Measurements from ENCODE around the gene APC2. TPM values are rescaled to one million over a fixed set of nuclear protein-coding genes. Genes with fewer than 3 reads are reported as not detected.

The APC2 gene
- total RNA-seq, 2 donors from 2014 or later: 0.05 to 2.2 TPM

DNA sequence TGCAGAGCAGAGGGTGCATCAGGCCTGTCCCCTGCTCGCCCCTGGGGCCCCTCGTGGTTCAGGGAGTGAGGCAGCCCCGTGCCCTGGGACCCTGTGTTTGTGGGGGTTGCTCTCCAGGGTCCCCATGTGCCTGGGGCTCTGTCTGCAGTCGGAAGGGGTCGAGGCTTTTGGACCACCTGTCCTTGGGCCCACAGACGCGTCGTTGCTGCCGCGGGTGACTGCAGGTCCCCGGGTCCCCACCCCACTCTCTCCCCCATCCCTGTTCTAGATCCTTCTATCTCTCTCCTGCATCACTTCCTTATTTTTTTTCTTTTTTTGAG is 38.3 kb downstream of the APC2 start:
- H3K36me3 ChIP-seq: no peaks in the 10 kb centered on the region
- H3K4me3 ChIP-seq: no peak overlapping the region
- H3K27me3 ChIP-seq (replicated peaks; ENCODE audit: insufficient read depth): no peaks in the 10 kb centered on the region
- WGBS: 92% methylated on average over 11 of the region's 11 CpGs
- TF ChIP-seq CTCF (IDR thresholded peaks at IDR 0.05) (no peak), POLR2A (IDR thresholded peaks at IDR 0.05) (no peak), POLR2AphosphoS5 (IDR thresholded peaks at IDR 0.05) (no peak)
- intact Hi-C loops (cut with DNase I): no loop called here
- DNase-seq (ENCODE audit: low spot score): no peak
- H3K9me3 ChIP-seq: no peaks in the 10 kb centered on the region
- H3K4me1 ChIP-seq (replicated peaks): no peaks in the 10 kb centered on the region
- no peak overlapping the region for H3K27ac ChIP-seq

- intact Hi-C loops (cut with DNase I): no loop called here
- DNase-seq (ENCODE audit: low spot score): no peak
- 24% methylated on average over 34 of the region's 37 CpGs for WGBS
- Histone ChIP-seq H3K4me1 (replicated peaks) (no peaks in the 10 kb centered on the region), H3K4me3 (peak overlapping the region; percentile 36 to 38), H3K27me3 (replicated peaks; ENCODE audit: insufficient read depth) (no peaks in the 10 kb centered on the region), H3K27ac (peak overlapping the region; percentile 70 to 81), H3K36me3 (no peaks in the 10 kb centered on the region), H3K9me3 (no peaks in the 10 kb centered on the region)
- TF ChIP-seq POLR2AphosphoS5 (IDR thresholded peaks at IDR 0.05): no peak
- TF ChIP-seq POLR2A (IDR thresholded peaks at IDR 0.05): no peak
- no peak for TF ChIP-seq CTCF (IDR thresholded peaks at IDR 0.05)
Observed at GRCh38 chr19:1489463-1490310, 39.8 kb downstream of the APC2 start.

GRCh38 chr19:1490311-1491113 is 40.6 kb downstream of the APC2 start, which contains the start of gene PCSK4:
Gene PCSK4, minus strand, starts transcription at chr19:1490350. Its CDS starts 4 bp downstream, at chr19:1490346.
- Histone ChIP-seq H3K4me1 (replicated peaks) (no peaks in the 10 kb centered on the region), H3K4me3 (peak within 1 kb of the TSS; percentile 46 to 51), H3K9me3 (no peaks in the 10 kb centered on the region), H3K27me3 (replicated peaks; ENCODE audit: insufficient read depth) (no peaks in the 10 kb centered on the region), H3K27ac (peak within 1 kb of the TSS; percentile 70 to 81), H3K36me3 (no peaks in the 10 kb centered on the region)
- intact Hi-C loops (cut with DNase I): no loop called here
- DNase-seq (ENCODE audit: low spot score): peak; percentile 99
- TF ChIP-seq POLR2A (IDR thresholded peaks at IDR 0.05): no peak
- TF ChIP-seq CTCF (IDR thresholded peaks at IDR 0.05): peak in 2 of 4 experiments; percentile 35 to 48
- peak; percentile 81 for TF ChIP-seq POLR2AphosphoS5 (IDR thresholded peaks at IDR 0.05)
- under 1% methylated on average over 67 of the region's 74 CpGs for WGBS

DNA sequence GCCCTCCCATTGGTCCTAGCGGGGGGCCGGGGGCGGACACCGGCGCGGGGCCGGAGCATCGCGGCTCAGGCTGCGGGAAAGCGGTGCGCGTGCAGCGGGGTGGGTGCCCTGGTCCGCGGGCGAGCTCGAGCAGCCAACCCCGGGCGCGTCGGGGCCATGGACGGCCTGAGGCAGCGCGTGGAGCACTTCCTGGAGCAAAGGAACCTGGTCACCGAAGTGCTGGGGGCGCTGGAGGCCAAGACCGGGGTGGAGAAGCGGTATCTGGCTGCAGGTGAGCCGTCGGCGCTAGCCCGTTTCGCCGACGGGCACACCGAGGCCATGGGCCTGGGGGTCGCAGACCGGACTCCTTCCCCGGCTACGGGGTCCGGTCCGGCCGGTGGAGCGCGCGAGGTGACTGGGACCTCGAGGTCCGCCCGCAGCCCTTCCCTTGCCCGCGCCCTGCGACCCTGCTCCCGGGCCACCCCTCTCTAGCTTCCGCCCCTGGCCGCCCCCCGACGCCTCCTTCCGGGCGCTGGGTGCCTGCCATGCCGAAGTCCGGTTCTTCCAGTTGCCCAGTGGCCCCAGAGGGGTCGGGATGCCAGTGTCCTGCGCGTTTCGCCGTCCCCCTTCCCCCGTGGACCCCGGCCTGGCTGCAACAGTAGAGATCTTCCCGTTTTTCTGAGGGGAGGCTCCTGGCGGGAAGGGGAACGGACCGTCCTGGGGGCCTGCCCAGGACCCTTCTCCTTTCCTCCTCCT is 41.4 kb downstream of the APC2 start, which contains the start of gene REEP6:
Gene REEP6 (plus strand): TSS at position 68 of the 735 bp plus-strand sequence. CDS start 89 bp downstream, at position 157.
- 11% methylated on average over 27 of the region's 73 CpGs for WGBS
- H3K4me1 ChIP-seq (replicated peaks): no peaks in the 10 kb centered on the region

More for the DNA sequence above, 41.4 kb downstream of the APC2 start, which contains the start of gene REEP6:
- Histone ChIP-seq H3K36me3 (no peaks in the 10 kb centered on the region), H3K27me3 (replicated peaks; ENCODE audit: insufficient read depth) (no peaks in the 10 kb centered on the region), H3K4me3 (peak within 1 kb of the TSS; percentile 46 to 51), H3K27ac (peak within 1 kb of the TSS; percentile 70 to 81), H3K9me3 (no peaks in the 10 kb centered on the region)
- no peak for DNase-seq (ENCODE audit: low spot score)
- TF ChIP-seq POLR2AphosphoS5 (IDR thresholded peaks at IDR 0.05): no peak
- TF ChIP-seq CTCF (IDR thresholded peaks at IDR 0.05): no peak
- TF ChIP-seq POLR2A (IDR thresholded peaks at IDR 0.05): peak; percentile 40
- intact Hi-C loops (cut with DNase I): no loop called here

All from prostate gland (tissue), 2 donors.